ENCODE results near the gene HCN4.
"Not testable (repeated sequence)": the region's sequence is repeated elsewhere in the genome, so short reads cannot be mapped to it uniquely, and the experiment has no call there.

HCN4 gene

GRCh38 chr15:73368301-73369136 lies at the start of gene HCN4:
TSS of gene HCN4 (minus strand) at chr15:73368958. CDS start at chr15:73368270, 688 bp downstream.
- Histone ChIP-seq H3K4me1 (ENCODE audit: control insufficient read depth, insufficient read depth, low read length, unreplicated experiment) (no peaks in the 10 kb centered on the region), H3K27me3 (ENCODE audit: insufficient read depth, low read length) (peaks cover 94% of the 10 kb centered on the region), H3K4me3 (ENCODE audit: low read depth, low read length) (peak within 1 kb of the TSS; percentile 34), H2AFZ (ENCODE audit: low read length, unreplicated experiment) (no peak within 1 kb of the TSS), H3K27ac (ENCODE audit: low read depth, low read length) (no peak within 1 kb of the TSS), H3K36me3 (ENCODE audit: insufficient read depth, low read length) (no peaks in the 10 kb centered on the region), H3K79me2 (ENCODE audit: control insufficient read depth, insufficient read depth, low read length, unreplicated experiment) (no peaks in the 10 kb centered on the region)

DNA sequence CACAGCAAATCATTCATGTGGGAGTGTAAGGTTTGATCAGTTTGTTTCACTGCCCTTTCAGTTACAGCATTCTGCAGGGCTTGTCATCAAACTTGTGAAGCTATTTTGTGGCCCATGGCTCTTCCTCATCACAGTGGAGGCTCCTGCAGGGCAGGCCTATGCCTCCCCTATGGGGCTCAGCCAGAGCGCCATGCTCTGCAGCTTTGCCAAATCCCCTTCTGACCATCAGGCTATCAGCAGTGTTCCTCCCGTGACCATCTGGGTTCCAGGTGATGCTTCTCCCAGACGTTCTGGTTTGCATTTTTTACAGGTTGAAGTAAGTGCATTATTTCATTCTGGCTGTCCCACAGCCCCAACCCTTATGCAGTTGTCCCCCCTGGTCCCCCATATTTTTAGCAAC lies 46.1 kb upstream of the HCN4 start:
- no peak overlapping the region for H2AFZ ChIP-seq (ENCODE audit: low read length, unreplicated experiment)
- H3K27me3 ChIP-seq (ENCODE audit: insufficient read depth, low read length) = peaks cover 47% of the 10 kb centered on the region
- H3K36me3 ChIP-seq (ENCODE audit: insufficient read depth, low read length) = no peaks in the 10 kb centered on the region
- H3K4me3 ChIP-seq (ENCODE audit: low read depth, low read length) = no peak overlapping the region
- H3K79me2 ChIP-seq (ENCODE audit: control insufficient read depth, insufficient read depth, low read length, unreplicated experiment) = no peaks in the 10 kb centered on the region
- H3K27ac ChIP-seq (ENCODE audit: low read depth, low read length) = no peak overlapping the region
- no peaks in the 10 kb centered on the region for H3K4me1 ChIP-seq (ENCODE audit: control insufficient read depth, insufficient read depth, low read length, unreplicated experiment)

DNA sequence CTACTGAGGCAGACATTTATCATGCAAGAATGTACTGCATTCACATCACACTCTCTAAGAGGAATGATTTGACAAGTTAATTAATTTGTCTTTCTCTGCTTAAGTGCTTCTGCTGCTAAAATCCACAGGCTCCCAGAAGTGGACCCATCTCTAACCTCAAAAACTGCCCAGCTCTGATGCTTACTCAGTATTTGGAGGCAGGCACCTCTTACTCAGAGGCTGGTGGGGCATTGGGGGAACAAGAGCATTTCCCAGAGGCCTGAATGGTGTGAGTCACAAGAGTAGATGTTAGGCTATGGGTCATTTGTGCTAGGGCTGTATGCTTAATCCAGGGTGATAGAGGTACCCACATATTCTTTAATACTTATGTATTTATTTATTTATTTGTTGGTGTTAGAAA lies 34.4 kb upstream of the HCN4 start:
- Histone ChIP-seq H3K79me2 (ENCODE audit: control insufficient read depth, insufficient read depth, low read length, unreplicated experiment) (no peaks in the 10 kb centered on the region), H3K4me1 (ENCODE audit: control insufficient read depth, insufficient read depth, low read length, unreplicated experiment) (peaks cover 7% of the 10 kb centered on the region), H2AFZ (ENCODE audit: low read length, unreplicated experiment) (no peak overlapping the region), H3K27me3 (ENCODE audit: insufficient read depth, low read length) (peaks cover 7% of the 10 kb centered on the region), H3K27ac (ENCODE audit: low read depth, low read length) (no peak overlapping the region), H3K36me3 (ENCODE audit: insufficient read depth, low read length) (no peaks in the 10 kb centered on the region), H3K4me3 (ENCODE audit: low read depth, low read length) (no peak overlapping the region)

DNA sequence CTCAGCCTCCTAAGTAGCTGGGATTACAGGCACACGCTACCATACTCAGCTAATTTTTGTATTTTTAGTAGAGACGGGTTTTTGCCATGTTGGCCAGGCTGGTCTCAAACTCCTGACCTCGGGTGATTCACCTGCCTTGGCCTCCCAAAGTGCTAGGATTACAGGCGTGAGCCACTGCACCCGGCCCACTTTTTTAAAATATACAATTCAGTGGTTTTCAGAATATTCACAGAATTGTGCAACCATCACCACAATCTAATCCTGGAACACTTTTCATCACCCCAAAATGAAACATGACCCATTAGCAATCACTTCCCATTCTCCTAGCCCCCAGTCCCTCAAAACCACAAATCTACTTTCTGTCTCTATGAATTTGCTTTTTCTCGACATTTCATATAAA lies 31.5 kb upstream of the HCN4 start:
- not testable (repeated sequence) for H3K27ac ChIP-seq (ENCODE audit: low read depth, low read length); H2AFZ ChIP-seq (ENCODE audit: low read length, unreplicated experiment); H3K27me3 ChIP-seq (ENCODE audit: insufficient read depth, low read length); H3K36me3 ChIP-seq (ENCODE audit: insufficient read depth, low read length); H3K4me1 ChIP-seq (ENCODE audit: control insufficient read depth, insufficient read depth, low read length, unreplicated experiment); H3K4me3 ChIP-seq (ENCODE audit: low read depth, low read length); H3K79me2 ChIP-seq (ENCODE audit: control insufficient read depth, insufficient read depth, low read length, unreplicated experiment)

GRCh38 chr15:73398861-73399260 lies 30.1 kb upstream of the HCN4 start:
- Histone ChIP-seq H2AFZ (ENCODE audit: low read length, unreplicated experiment) (no peak overlapping the region), H3K4me1 (ENCODE audit: control insufficient read depth, insufficient read depth, low read length, unreplicated experiment) (peaks cover 7% of the 10 kb centered on the region), H3K27ac (ENCODE audit: low read depth, low read length) (no peak overlapping the region), H3K27me3 (ENCODE audit: insufficient read depth, low read length) (peaks cover 13% of the 10 kb centered on the region), H3K79me2 (ENCODE audit: control insufficient read depth, insufficient read depth, low read length, unreplicated experiment) (no peaks in the 10 kb centered on the region), H3K4me3 (ENCODE audit: low read depth, low read length) (no peak overlapping the region), H3K36me3 (ENCODE audit: insufficient read depth, low read length) (no peaks in the 10 kb centered on the region)

DNA sequence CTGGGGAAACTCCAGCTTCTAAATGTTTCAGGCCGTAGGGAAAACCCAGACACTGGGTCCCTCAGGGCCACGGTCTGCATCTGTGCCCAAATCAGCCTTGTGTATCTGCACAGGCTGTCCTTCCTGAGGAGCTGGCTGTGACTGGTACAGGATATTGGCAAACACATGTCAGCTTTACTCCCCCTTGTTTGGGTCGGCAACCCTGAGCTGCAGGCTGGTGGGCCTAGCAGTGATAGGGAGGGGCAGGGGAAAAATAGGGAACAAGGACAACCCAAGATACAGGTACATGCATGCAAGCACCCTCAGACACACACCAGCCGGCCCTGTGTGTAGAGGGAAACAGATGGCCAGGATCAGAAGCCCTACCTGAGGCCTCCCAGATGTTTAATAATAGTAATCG lies 28.7 kb upstream of the HCN4 start:
- Histone ChIP-seq H3K36me3 (ENCODE audit: insufficient read depth, low read length) (no peaks in the 10 kb centered on the region), H3K27ac (ENCODE audit: low read depth, low read length) (no peak overlapping the region), H3K27me3 (ENCODE audit: insufficient read depth, low read length) (peaks cover 26% of the 10 kb centered on the region), H3K79me2 (ENCODE audit: control insufficient read depth, insufficient read depth, low read length, unreplicated experiment) (no peaks in the 10 kb centered on the region), H3K4me1 (ENCODE audit: control insufficient read depth, insufficient read depth, low read length, unreplicated experiment) (peaks cover 4% of the 10 kb centered on the region), H3K4me3 (ENCODE audit: low read depth, low read length) (no peak overlapping the region), H2AFZ (ENCODE audit: low read length, unreplicated experiment) (no peak overlapping the region)

- Histone ChIP-seq H3K36me3 (ENCODE audit: insufficient read depth, low read length) (no peaks in the 10 kb centered on the region), H3K79me2 (ENCODE audit: control insufficient read depth, insufficient read depth, low read length, unreplicated experiment) (no peaks in the 10 kb centered on the region), H2AFZ (ENCODE audit: low read length, unreplicated experiment) (no peak overlapping the region), H3K27ac (ENCODE audit: low read depth, low read length) (no peak overlapping the region), H3K4me3 (ENCODE audit: low read depth, low read length) (no peak overlapping the region), H3K27me3 (ENCODE audit: insufficient read depth, low read length) (peaks cover 26% of the 10 kb centered on the region), H3K4me1 (ENCODE audit: control insufficient read depth, insufficient read depth, low read length, unreplicated experiment) (peaks cover 1% of the 10 kb centered on the region)
These were observed 26.9 kb upstream of the HCN4 start for GRCh38 chr15:73395671-73396070.

DNA sequence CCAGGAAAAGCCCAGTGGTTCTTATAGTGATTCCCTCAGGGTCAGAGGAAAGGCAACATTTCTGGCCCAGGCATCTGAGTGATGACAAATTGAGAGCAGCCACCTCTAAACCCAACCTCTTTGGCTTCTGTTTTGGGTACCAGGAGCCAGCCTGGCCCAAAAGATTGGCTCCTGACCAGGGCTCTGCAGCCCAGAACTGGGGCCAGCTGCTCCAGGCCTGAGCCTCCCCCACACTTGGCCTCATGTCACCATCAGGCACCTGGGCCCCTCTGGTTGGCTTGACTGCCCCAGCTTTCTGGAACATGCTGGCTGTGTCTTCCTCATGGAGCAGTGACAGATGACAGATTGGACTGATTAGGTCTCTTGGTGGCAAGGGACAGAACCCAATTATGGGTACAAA lies 26.0 kb upstream of the HCN4 start:
- H3K36me3 ChIP-seq (ENCODE audit: insufficient read depth, low read length) = no peaks in the 10 kb centered on the region

DNA sequence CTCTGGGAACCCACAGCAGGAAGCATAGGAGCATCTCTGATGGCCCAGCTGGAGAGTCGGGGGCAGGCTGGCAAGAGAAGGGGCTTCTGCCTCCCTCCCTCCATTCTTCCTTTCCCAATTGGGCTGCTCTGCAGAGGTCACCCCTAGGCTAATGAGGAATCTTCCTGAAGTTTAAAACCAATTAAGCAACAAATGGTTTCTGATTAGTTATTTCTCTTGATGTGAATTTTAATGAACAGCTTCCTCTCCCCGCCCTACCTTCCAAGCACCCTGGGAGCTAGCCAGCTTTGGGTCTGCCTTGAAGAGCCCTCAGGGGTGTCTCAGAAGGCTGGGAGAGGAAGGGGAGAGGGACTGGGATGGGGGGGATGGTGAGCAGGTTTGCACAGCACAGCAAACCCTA lies 24.6 kb upstream of the HCN4 start:
- no peaks in the 10 kb centered on the region for H3K36me3 ChIP-seq (ENCODE audit: insufficient read depth, low read length)
- peaks cover 26% of the 10 kb centered on the region for H3K27me3 ChIP-seq (ENCODE audit: insufficient read depth, low read length)
- H2AFZ ChIP-seq (ENCODE audit: low read length, unreplicated experiment) = no peak overlapping the region
- no peak overlapping the region for H3K4me3 ChIP-seq (ENCODE audit: low read depth, low read length)
- H3K79me2 ChIP-seq (ENCODE audit: control insufficient read depth, insufficient read depth, low read length, unreplicated experiment) = no peaks in the 10 kb centered on the region
- peaks cover 13% of the 10 kb centered on the region for H3K4me1 ChIP-seq (ENCODE audit: control insufficient read depth, insufficient read depth, low read length, unreplicated experiment)
- H3K27ac ChIP-seq (ENCODE audit: low read depth, low read length) = no peak overlapping the region

More for the DNA sequence above, 26.0 kb upstream of the HCN4 start:
- H3K27ac ChIP-seq (ENCODE audit: low read depth, low read length) = no peak overlapping the region
- peaks cover 7% of the 10 kb centered on the region for H3K4me1 ChIP-seq (ENCODE audit: control insufficient read depth, insufficient read depth, low read length, unreplicated experiment)
- H3K4me3 ChIP-seq (ENCODE audit: low read depth, low read length) = no peak overlapping the region
- H3K27me3 ChIP-seq (ENCODE audit: insufficient read depth, low read length) = peaks cover 26% of the 10 kb centered on the region
- no peaks in the 10 kb centered on the region for H3K79me2 ChIP-seq (ENCODE audit: control insufficient read depth, insufficient read depth, low read length, unreplicated experiment)
- H2AFZ ChIP-seq (ENCODE audit: low read length, unreplicated experiment) = no peak overlapping the region

- no peak overlapping the region for H2AFZ ChIP-seq (ENCODE audit: low read length, unreplicated experiment)
- no peaks in the 10 kb centered on the region for H3K79me2 ChIP-seq (ENCODE audit: control insufficient read depth, insufficient read depth, low read length, unreplicated experiment)
- H3K4me1 ChIP-seq (ENCODE audit: control insufficient read depth, insufficient read depth, low read length, unreplicated experiment) = peaks cover 26% of the 10 kb centered on the region
- H3K4me3 ChIP-seq (ENCODE audit: low read depth, low read length) = no peak overlapping the region
- no peaks in the 10 kb centered on the region for H3K36me3 ChIP-seq (ENCODE audit: insufficient read depth, low read length)
- H3K27ac ChIP-seq (ENCODE audit: low read depth, low read length) = no peak overlapping the region
- H3K27me3 ChIP-seq (ENCODE audit: insufficient read depth, low read length) = peaks cover 26% of the 10 kb centered on the region
These were observed 23.3 kb upstream of the HCN4 start for GRCh38 chr15:73392025-73392424.

DNA sequence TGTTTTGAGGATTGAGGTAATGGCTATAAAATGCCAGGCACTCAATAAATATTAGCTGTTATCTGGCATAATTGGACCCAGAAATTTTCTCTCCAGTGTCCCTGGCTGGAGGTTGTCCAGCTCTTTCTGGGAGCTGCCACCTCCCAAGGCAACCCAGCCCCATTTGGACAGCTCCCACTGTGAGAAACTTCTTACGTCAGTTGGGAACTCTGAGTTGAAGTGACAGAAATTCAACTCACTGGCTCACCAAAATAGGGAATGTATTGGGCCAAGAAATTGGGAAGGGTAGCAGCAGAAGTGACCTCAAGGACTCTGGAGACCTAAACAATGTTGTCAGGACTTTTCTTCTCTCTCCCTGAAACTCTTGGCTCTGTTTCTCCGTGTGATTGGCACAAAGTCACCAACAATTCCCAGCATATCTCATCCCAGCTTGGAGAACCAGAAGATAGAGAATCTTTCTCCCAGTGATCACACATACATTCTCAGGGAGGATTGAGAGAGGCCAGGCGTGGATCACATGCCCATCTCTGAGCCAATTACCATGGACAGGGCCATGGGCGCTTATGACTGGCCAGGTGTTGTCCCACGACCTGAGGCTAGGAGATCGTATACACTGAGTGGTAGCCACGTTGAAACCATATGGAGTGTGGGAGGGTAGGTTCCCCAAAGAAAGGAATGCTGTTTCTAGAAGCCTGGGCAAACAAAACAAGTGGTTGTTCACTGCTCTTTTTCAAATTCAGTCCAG lies 22.5 kb upstream of the HCN4 start:
- no peak overlapping the region for H3K27ac ChIP-seq (ENCODE audit: low read depth, low read length)
- no peak overlapping the region for H2AFZ ChIP-seq (ENCODE audit: low read length, unreplicated experiment)
- no peak overlapping the region for H3K4me3 ChIP-seq (ENCODE audit: low read depth, low read length)

More for the DNA sequence above, 22.5 kb upstream of the HCN4 start:
- Histone ChIP-seq H3K4me1 (ENCODE audit: control insufficient read depth, insufficient read depth, low read length, unreplicated experiment) (peaks cover 27% of the 10 kb centered on the region), H3K79me2 (ENCODE audit: control insufficient read depth, insufficient read depth, low read length, unreplicated experiment) (no peaks in the 10 kb centered on the region), H3K27me3 (ENCODE audit: insufficient read depth, low read length) (peaks cover 26% of the 10 kb centered on the region), H3K36me3 (ENCODE audit: insufficient read depth, low read length) (no peaks in the 10 kb centered on the region)

All from ACC112 (cell line).